ENCODE measurements around the gene CCNYL1.

DNA sequence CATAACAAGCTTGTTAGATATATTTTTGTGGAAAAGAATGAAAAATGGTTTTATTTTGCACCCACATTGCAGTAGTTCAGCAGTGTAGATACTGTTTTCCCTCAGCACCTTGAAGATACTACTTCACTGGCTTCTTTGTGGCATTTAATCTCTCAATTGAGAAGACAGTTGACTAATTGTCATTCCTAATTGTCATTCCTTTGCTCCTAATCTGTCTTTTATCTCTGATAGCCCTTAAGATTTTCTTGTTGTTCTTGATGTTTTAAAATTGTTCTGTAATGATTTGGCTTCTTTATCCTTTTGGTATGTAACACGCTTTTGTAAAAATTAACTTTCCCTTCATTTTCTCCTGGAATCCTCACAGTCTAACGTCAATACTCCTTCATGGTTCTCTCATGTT lies 38.0 kb upstream of the CCNYL1 start:
- no peak for TF ChIP-seq YY1 (IDR thresholded peaks at IDR 0.05; ENCODE audit: insufficient read depth, insufficient read length)
- no peak for TF ChIP-seq ZNF274 (IDR thresholded peaks at IDR 0.05; ENCODE audit: low read depth, low read length)
- TF ChIP-seq SUZ12 (IDR thresholded peaks at IDR 0.05; ENCODE audit: extremely low read depth, insufficient read depth, insufficient read length): no peak

Data from NT2/D1 (cell line).